Sciatic nerve (tissue), 2 donors: ENCODE results near the gene NDUFS5. TPM values are rescaled to one million over a fixed set of nuclear protein-coding genes. Genes with fewer than 3 reads are reported as not detected.
"Not testable (repeated sequence)": the region's sequence is repeated elsewhere in the genome, so short reads cannot be mapped to it uniquely, and the experiment has no call there.

ENCODE experiments used
- ATAC-seq: fragments of 200-7000 bp; cut with Tn5 transposase; one replicate; pipeline ENCODE4 v1.9.1; 2020; ENCODE audit warnings: mild to moderate bottlenecking, moderate library complexity
- DNase-seq: peaks from one replicate; pipeline ENCODE4 v3.0.0-alpha.2; 2020; ENCODE audit warnings: low spot score
- intact Hi-C: fragments of 100-400 bp; cut with DNase I; formaldehyde crosslinking; loops from one replicate; pipeline ENCODE4 v1.14.2; 2022
- total RNA-seq: library from RNA; stranded (reverse); fragmentation: NEBNext Ultra II Directional; extraction: Animal tissue kit (Norgen Biotek cat#: 25700); gene quantifications from one replicate; pipeline ENCODE4 v1.2.1, GENCODE V29; 2021
- donor health status: DM: no; HTN: no; CAD: no.
- donor health status: DM: no; HTN: no; CAD: no.

NDUFS5 gene
- 149 TPM for total RNA-seq

DNA sequence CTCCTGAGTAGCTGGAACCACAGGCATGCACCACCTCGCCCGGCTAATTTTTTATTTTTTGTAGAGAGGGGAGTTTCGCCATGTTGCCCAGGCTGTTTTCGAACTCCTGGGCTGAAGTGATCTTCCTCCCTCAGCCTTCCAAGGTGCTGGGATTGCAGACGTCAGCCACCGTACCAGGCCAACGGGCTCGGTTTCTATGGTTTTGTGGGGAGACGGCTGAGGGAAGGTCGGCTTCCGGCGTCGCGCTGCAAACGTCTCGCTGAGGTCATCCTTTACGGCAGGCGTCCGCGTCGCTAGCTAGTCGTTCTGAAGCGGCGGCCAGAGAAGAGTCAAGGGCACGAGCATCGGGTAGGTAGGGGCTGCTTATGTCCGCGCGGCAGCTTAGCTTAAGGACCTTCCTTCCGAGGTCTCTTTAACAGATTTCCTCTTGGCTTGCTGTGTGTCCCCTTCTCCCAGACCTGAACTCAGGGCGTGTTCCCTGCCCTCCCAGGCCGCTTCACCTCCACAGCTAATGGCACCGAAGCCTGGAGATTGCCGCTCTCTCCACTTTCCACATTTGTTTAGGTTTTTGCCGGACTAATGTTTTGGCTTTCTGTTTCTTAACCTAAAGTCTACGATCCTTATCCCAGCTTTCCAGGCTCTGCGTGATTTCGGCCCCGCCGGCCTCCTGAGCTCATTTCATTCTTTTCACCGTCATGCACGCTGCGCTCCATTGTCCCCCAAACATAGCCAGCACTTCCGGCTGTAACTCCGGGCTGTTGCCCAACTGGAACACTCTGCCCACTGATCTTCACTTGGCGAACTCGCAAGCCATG is at the start of gene NDUFS5:
Gene NDUFS5, plus strand, starts transcription at position 300 of the 815 bp plus-strand sequence. CDS start 2,375 bp downstream, outside the sequence.
- DNase-seq (peak; percentile 93), ATAC-seq (peak; percentile 98)
- intact Hi-C loops = no loop called here

DNA sequence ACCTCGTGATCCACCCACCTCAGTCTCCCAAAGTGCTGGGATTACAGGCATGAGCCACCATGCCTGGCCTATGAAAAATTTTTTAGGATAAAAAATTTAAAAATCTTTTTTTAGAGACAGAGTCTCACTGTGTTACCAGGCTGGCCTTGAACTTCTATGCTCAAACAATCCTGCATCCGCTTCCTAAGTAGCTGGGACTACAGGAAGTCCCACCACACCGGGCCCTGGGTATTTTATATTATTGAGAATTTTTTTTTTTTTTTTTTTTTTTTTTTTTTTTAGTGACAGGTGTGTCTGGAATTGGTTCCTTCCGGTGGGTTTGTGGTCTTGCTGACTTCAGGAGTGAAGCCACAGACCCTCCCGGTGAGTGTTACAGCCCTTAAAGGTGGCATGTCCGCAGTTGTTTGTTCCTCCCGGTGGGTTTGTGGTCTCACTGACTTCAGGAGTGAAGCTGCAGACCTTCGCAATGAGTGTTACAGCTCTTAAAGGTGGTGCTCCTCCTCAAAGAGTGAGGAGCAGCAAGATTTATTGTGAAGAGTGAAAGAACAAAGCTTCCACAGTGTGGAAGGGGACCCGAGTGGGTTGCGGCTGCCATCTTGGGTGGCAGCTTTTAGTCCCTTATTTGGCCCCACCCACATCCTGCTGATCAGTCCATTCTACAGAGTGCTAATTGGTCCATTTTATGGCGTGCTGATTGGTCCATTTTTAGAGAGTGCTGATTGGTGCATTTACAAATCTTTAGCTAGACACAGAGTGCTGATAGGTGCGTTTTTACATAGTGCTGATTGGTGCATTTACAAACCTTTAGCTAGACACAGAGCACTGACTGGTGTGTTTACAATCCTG is 48.5 kb upstream of the NDUFS5 start:
- intact Hi-C loops = not testable (repeated sequence)

DNA sequence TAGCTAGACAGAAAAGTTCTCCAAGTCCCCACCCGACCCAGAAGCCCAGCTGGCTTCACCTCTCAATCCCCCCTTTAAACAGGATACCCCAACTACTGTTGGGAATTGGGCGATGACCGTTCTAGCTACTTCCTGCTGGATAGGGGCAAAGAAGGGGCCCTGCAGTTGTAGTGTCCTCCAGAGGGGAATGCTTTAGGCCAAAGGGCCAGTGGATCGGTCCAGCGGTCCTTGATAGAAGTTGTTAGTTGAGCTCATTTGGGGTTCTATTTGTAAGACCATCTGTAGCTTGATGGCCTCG is 48.0 kb upstream of the NDUFS5 start:
- intact Hi-C loops, ATAC-seq, DNase-seq: not testable (repeated sequence)

More for the DNA sequence above, 48.5 kb upstream of the NDUFS5 start:
- not testable (repeated sequence) for DNase-seq, ATAC-seq

DNA sequence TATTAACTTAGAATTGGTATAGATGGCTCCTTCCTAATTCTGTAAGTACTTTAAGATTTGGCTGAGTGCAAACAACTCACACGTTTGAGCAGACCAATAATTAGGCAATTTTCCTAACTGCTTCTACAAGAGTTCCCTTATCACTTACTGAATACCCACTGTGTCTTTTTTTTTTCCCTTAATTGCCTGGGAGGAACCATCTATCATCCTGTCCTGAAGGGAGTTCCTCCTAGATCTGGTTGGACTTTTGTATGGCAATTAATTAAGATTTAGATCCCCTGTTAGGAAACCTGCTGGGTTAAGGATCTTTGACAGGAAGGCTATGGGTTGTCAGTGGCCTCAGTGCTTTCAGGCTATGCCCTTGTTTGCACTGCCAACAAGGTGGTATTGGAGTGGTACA is 46.8 kb upstream of the NDUFS5 start:
- DNase-seq, ATAC-seq, intact Hi-C loops: not testable (repeated sequence)

DNA sequence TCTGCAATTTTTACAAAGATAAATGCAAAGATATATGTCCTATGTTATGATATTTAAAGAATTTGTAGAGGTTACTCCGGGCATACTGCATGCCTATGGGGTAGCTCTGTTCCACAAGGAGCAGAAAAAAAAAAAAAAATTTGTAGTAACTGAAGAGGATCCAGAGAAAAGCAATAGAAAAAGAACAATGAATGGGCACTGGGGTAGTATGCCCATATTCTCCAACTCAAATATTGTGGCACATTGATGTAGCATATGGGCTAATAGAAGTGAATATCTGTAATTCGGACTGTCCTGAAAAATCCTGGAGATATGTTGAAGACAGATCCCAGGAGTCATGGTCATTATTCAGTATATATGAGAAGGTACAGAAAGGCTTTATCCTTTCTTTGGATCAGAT is 36.2 kb upstream of the NDUFS5 start:
- intact Hi-C loops = no loop called here
- DNase-seq (no peak), ATAC-seq (no peak)

DNA sequence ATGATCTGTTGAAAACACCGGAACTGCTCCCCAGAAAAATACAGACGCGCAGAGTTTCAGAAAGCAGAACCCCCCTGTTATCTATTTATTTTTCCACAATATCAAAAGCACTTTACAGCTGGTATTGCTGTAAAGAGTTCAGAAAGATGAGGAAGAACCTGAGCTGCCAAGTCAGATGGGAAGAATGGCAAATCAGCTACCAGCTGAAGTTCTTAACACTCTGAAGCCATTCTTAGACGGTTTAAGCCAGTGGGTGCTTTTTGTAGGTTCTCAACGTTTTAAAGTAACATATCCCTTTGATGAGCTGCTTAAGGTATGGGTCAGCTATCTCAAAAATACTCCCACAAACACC is 35.8 kb upstream of the NDUFS5 start:
- intact Hi-C loops = no loop called here
- peak; percentile 28 for ATAC-seq
- DNase-seq = no peak

DNA sequence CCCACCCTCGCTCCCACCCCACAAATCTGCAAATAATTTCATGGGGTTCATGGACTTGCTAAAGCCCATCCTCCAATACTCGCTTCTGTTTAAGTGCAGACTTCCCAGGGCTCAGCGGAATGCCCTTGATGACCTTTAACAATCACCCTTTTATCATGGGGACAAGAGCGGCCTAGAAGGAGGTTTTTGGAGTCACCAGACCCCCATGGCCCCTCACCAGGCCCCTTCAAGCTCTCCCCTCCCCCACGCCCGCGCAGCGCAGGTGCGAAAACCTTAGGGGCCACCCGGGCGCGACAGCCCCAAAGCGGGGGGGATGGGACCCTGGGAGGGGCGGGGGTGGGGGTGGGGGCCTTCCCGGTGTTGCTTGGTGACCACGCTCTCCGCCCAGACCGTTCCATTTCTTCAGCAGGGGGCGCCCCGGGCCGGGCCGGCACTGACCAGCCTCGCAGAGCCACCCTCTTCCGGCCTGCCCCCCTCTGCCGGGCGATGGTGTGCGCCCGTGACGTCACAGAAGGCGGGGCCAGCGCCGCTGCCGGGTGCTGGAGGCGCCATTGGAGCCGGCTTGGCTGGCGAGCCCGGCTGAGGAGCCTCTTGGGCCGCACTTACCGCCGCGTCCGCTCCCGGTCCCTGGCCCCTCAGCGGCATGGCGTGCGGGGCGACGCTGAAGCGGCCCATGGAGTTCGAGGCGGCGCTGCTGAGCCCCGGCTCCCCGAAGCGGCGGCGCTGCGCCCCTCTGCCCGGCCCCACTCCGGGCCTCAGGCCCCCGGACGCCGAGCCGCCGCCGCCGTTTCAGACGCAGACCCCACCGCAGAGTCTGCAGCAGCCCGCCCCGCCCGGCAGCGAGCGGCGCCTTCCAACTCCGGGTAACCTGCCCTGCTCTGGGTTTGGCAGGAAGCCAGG is 35.2 kb upstream of the NDUFS5 start, which contains the start of gene AKIRIN1:
Gene AKIRIN1, plus strand, starts transcription at position 539 of the 900 bp plus-strand sequence. Its CDS starts 105 bp downstream, at position 644.
- ATAC-seq = peak; percentile 99
- DNase-seq = peak; percentile 99
- intact Hi-C loops = no loop called here

DNA sequence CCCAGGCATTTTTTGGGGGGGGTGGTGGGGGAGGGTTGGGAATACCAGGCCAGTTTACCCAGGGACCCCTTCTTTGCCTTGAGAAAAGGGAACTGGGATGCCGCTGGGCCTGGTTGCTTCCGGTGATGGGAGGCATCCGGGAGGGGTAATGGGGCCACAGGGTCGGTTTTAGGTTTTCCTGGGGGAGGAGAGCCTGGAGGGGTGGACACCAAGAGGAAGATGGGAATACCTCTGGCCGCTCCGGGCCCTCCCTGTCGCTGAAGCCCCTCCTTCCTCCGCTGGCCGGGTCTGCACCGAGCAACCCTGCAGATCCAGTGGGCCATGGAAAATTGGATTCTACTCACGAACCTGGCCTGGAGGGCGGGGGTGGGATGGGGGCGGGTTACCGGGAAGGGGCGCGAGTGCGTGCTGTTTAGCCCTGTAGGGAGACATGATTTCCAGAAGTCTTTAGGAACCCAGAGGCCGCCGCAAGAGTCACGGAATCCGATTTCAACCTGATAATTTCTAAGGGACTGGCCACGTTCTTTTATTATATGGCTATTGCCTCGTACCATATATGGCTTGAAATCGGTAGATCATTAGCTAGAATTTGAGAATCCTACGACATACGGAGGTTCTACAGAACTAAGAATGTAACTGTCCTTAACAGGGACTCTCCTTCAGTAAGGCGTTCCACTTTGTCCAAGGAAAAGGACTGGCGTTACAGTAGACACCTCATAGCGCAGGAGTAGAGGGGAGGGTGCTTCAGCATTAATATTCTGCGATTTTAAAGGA is 34.3 kb upstream of the NDUFS5 start:
- no peak for DNase-seq
- intact Hi-C loops = no loop called here

DNA sequence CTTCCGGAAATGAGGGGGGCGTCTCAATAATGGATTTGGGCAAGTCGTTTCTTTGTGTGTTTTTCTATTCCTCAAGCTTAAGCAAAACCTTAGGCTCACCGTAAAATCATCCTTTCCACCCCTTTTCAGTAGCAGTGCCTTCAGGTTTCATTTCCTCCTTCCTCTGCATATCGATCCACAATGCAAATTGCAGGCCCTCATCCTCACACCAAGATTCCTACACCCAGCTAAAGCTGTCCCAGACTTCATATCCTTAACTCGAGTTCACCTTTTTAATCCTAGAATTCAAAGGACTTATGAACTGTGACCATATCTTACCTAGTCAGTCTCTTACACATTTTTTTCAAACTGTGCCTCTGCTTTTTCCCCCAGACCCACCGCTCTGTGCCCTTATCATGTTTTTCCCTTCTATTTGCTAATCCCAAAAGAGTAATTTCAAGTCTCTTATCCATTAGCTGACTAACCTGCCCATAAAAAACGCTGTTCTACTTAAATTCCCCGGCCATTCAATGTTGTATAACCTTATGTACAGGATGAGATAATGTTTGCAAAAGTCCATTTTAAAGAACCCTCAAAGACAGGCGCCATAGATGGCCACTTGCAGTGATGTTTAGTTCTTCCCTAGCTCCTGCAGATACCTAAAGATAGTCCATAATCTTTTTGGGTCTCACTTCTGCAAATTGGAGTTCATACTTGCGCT is 33.6 kb upstream of the NDUFS5 start:
- intact Hi-C loops = no loop called here
- no peak for DNase-seq
- no peak for ATAC-seq

More for the DNA sequence above, 34.3 kb upstream of the NDUFS5 start:
- peak; percentile 36 for ATAC-seq

DNA sequence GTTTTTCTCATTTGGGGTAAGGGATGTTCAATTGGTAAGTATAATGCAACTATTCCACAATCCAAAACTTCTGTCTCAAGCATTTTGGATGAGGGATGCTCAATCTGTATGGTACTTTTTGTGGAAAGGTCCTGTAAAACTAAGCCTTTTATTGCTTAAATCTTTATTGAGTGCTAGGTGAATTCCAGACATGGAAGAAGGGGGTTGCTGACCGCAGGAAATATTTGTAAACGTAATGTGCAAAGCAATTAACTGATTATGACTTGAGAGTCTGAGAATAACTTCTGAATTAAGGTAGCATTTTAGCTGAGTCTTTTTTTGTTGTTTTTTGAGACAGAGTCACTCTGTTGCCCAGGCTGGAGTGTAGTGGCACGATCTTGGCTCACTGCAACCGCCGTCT is 32.0 kb upstream of the NDUFS5 start:
- ATAC-seq = no peak

DNA sequence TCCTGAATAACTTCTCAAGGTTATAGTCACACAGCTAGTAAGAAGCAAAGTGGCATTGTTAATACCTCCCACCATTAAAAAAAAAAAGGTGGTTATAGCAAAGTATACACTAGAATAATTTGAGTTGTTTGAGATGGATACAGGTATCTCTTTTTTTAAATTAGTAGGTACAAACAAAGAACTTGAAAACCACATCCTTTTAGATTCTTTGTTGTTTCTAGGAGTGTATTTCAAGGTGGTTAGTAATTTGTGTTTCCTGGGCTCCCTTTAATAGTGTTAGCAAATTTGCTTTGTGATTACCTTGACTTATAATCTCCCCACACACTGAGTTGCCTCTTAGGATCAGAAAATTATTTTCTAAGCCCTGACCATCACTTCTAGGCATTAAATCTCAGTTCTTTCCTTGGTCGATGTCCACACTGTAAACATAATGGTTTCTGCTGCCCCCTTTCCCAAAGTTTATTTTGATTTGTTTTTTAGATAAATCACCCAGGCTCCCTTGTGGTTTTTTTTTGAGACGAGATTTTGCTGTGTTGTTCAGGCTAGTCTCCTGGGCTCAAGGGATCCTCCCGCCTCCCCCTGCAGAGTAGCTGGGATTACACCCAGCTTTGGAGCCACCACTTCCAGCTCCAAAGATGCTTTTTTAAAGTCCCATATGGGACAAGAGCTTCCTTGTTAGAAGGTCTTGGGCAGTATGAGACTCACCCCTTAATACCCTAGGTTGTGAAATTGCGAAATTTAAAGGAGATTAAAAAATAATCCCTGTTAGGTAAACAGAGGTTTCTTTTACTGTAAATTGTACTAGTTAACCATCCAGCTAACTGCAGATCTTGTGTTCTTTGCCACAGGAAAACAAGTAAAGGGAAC is 28.9 kb upstream of the NDUFS5 start:
- DNase-seq = no peak
- intact Hi-C loops = no loop called here
- ATAC-seq = no peak

More for the DNA sequence above, 32.0 kb upstream of the NDUFS5 start:
- DNase-seq = no peak
- intact Hi-C loops = no loop called here

DNA sequence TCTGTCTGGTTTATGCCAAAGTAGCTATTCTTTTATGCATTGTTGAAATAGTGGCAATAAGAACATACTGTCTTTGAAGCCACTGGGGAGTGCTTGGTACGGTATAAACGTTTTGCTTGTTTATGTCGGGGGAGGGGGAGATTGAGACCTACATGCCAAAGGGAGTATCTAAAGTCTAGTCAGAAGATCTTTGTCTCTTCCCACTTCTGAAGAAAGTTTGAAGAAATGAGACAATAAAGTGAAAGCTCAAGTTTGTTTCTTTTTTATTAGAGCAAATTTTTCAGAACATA is 28.3 kb upstream of the NDUFS5 start:
- DNase-seq = no peak
- intact Hi-C loops = no loop called here
- ATAC-seq = no peak

DNA sequence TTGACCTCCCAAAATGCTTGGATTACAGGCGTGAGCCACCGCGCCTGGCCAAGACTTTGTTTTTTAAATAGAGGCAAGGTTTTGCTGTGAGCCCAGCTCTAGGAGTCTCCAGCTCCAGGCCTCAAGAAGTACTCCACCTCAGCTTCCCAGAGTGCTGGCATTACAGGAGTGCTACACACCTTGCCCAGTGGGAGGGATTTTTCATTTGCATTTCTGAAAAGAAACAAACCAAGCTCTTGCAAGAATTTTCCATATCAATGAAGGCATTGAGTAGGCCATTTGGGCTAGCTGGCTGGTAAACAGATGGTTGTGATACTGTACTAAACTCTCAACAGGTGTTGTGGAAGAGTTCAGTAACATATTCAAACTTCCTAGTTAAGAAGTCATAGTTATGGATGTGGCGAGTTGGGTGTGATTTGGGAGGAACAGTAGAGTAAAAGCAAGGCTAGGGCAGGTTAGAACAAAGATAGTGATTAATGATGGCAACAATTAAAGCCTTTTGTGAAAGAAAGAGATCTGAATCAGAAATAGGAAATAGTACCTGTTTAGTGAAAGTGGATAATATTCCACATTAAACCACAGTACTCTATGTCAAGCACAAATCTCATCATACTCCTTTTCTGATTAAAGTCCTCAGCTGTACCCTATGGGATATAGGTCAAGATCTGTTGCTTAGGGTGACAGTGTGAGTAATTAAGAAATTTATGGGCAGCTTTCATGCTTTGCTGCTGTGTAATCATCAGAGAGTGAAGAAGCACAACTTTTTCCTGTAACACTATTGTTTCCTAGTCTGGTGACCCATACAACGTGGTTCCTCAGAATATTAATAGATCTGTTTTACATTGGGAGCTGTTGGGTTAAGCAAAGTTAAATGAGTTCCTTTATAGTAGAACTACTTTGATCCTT is 24.4 kb upstream of the NDUFS5 start:
- intact Hi-C loops = no loop called here
- no peak for ATAC-seq
- no peak for DNase-seq

DNA sequence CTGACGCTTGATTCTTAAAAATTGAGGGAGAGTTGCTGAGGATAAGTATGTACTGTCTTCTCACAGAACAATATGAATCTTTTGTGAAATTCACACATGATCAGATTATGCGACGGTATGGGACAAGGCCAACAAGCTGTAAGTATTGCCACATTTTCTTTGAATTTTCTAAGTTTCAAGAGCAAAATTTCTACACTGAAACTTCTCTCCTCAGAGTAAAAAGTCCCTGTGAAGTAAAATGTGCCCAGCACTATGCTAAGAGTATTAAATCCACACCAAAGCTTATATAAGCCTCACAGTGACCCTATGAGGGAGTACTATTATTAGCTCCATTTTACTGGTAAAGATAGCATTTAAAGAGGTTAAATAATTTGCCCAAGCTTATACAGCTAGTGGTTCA is 22.9 kb upstream of the NDUFS5 start:
- peak; percentile 45 for ATAC-seq
- no peak for DNase-seq
- intact Hi-C loops = no loop called here

DNA sequence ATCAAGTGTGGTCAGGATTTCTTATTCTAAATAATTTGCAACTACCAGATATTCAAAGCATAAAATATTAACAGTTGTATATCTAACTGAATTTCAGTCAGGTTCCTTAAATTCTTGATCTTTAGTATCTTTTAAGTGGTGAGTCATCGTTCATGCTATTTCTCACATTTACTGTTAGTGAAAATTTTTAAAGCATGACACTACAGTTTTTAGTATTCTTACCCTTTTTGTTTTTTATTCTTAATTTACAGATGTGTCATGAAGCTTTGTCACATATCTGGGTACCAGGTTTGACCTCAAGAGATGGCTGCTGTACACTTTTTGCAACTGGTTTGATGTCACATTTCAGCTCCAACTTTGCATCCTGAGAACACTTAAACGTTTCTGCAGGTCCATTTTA is 22.4 kb upstream of the NDUFS5 start:
- intact Hi-C loops = no loop called here
- no peak for DNase-seq
- ATAC-seq = no peak

DNA sequence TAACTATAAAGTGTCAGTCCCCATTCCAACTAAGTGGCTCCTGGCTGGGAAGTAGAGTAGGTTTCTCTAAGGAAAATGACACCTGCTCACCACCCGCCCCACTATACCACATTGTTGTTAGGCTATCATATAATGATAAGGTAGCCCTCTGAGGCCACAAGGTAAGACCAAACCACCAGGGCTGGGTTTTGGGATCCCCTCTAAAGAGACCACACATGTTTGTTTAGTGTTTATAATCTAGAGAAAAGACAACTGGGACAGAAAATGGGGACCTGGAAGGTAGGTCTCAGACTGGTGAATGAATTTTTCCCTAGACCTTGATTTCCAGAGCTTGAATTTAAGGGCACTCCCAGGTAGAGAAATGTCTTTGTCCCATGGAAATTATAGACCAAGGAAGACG is 19.9 kb upstream of the NDUFS5 start:
- no peak for DNase-seq
- intact Hi-C loops = no loop called here
- no peak for ATAC-seq
